GM20000 (cell line): ENCODE measurements around the gene KCNJ3.

Experiments used
- DNase-seq: peaks from one replicate; pipeline ENCODE4 v3.0.0; 2012; ENCODE audit warnings: low spot score
- CTCF ChIP-seq: IDR thresholded peaks from 2 replicates; pipeline ENCODE4 v1.5.1; 2012; ENCODE audit warnings: mild to moderate bottlenecking, control low read depth; ENCODE audit errors: extremely low read depth, missing control alignments

KCNJ3 gene

GRCh38 chr2:154698296-154698720, at the start of gene KCNJ3:
Gene KCNJ3, plus strand, starts transcription at chr2:154698695. Its CDS starts 81 bp downstream, at chr2:154698776.
- TF ChIP-seq CTCF = no peak
- no peak for DNase-seq

GRCh38 chr2:154655499-154655898, 43.0 kb upstream of the KCNJ3 start:
- no peak for TF ChIP-seq CTCF
- no peak for DNase-seq

GRCh38 chr2:154658854-154659253, 39.6 kb upstream of the KCNJ3 start:
- DNase-seq = no peak
- no peak for TF ChIP-seq CTCF

- no peak for TF ChIP-seq CTCF
- DNase-seq = no peak
These were observed 34.2 kb upstream of the KCNJ3 start for GRCh38 chr2:154664248-154664647.

- TF ChIP-seq CTCF = no peak
- no peak for DNase-seq
These were observed 28.4 kb upstream of the KCNJ3 start for GRCh38 chr2:154670083-154670482.

- no peak for TF ChIP-seq CTCF
- DNase-seq = no peak
These were observed 24.8 kb upstream of the KCNJ3 start for GRCh38 chr2:154673694-154674093.

- DNase-seq = no peak
- TF ChIP-seq CTCF = no peak
These were observed 21.1 kb upstream of the KCNJ3 start for GRCh38 chr2:154677401-154677800.
